K562 (cell line): ENCODE measurements around the gene TBC1D2. TPM values are rescaled to one million over a fixed set of nuclear protein-coding genes. Genes with fewer than 3 reads are reported as not detected.

Experiments
- ATAC-seq: fragments of 200-7000 bp; cut with Tn5 transposase; 3 replicates; pipeline ENCODE4 v1.9.1; 2020; ENCODE audit warnings: moderate library complexity
- BruUV-seq: library from RNA; stranded (reverse); fragments of 400-500 nt; replicated peaks from 2 replicates; lab custom pipeline; 2021; lab: Mats Ljungman, UMichigan
- CTCF ChIA-PET: fragments of 300-600 bp; formaldehyde crosslinking; extraction: SDS; loops from one replicate; lab custom pipeline; 2021; ENCODE audit warnings: low intra/inter-chr PET ratio; lab: Yijun Ruan, JAX
- POLR2A ChIA-PET: fragments of 300-600, 350-650 bp; sonication (Branson Sonifier 250); formaldehyde crosslinking; extraction: SDS; loops from one replicate; lab custom pipeline; 2021; ENCODE audit warnings: antibody characterized with exemption, inconsistent platforms; lab: Yijun Ruan, JAX
- DNase-seq, 4 experiments: peaks; one replicate each; pipeline versions ENCODE4 v3.0.0 to v3.0.0-alpha.2; 2011 to 2018; ENCODE audit warnings: low spot score in 3 of 4, mixed read lengths in 3 of 4; ENCODE audit errors: extremely low read depth in 1 of 4
- FAIRE-seq: peaks from 2 replicates; lab custom pipeline; 2011; peaks lifted over from hg19 to GRCh38; lab: Jason Lieb, UNC
- H2AFZ ChIP-seq: 2 replicates; pipeline ENCODE4 v1.6.0; 2011; ENCODE audit warnings: low read depth, low read length, control low read depth, inconsistent platforms
- H3K27ac ChIP-seq: fragments of 200-600 bp; 3 replicates; pipeline ENCODE4 v1.8.0; 2011; ENCODE audit warnings: low read depth, mild to moderate bottlenecking, control low read depth, inconsistent platforms, low read length, moderate library complexity, mixed read lengths; ENCODE audit errors: extremely low read depth
- H3K27me3 ChIP-seq, 2 experiments: fragments of 300-600 bp in 1 of 2; 2 replicates in 1 of 2; 3 replicates in 1 of 2; pipeline versions ENCODE4 v1.6.0 to v1.8.0; 2011; ENCODE audit warnings: inconsistent platforms in 2 of 2, low read length in 2 of 2, mild to moderate bottlenecking in 1 of 2, mixed read lengths in 1 of 2, moderate library complexity in 1 of 2; ENCODE audit not compliant: control insufficient read depth in 2 of 2, insufficient read depth in 2 of 2
- H3K36me3 ChIP-seq: fragments of 300-600 bp; 3 replicates; pipeline ENCODE4 v1.8.0; 2011; ENCODE audit warnings: mild to moderate bottlenecking, low read length, inconsistent platforms; ENCODE audit not compliant: control insufficient read depth, insufficient read depth
- H3K4me1 ChIP-seq, 2 experiments: fragments of 200-600 bp in 1 of 2; replicated peaks in 1 of 2; 2 replicates in 1 of 2; 3 replicates in 1 of 2; pipeline versions ENCODE4 v1.5.1 to v1.8.0; 2011; ENCODE audit warnings: inconsistent platforms in 2 of 2, low read length in 2 of 2, mild to moderate bottlenecking in 1 of 2, mixed read lengths in 1 of 2, moderate library complexity in 1 of 2; ENCODE audit not compliant: control insufficient read depth in 2 of 2, insufficient read depth in 2 of 2
- H3K4me2 ChIP-seq: 2 replicates; pipeline ENCODE4 v1.6.1; 2011; ENCODE audit warnings: low read length, control low read depth, inconsistent platforms, mixed read lengths; ENCODE audit not compliant: insufficient read depth
- H3K4me3 ChIP-seq: fragments of 200-600 bp; sonication (generic), shearing (Covaris generic); 2 replicates; pipeline ENCODE4 v1.5.1; 2016; ENCODE audit warnings: control low read depth, inconsistent platforms
- H3K79me2 ChIP-seq: fragments of 200-600 bp; 3 replicates; pipeline ENCODE4 v1.8.0; 2011; ENCODE audit warnings: low read length, inconsistent platforms; ENCODE audit not compliant: control insufficient read depth, insufficient read depth
- H3K9ac ChIP-seq, 2 experiments: 2 replicates each; pipeline versions ENCODE4 v1.6.0 to v1.6.1; 2011; ENCODE audit warnings: low read depth in 2 of 2, low read length in 2 of 2, control low read depth in 1 of 2, inconsistent platforms in 1 of 2, mild to moderate bottlenecking in 1 of 2, mixed read lengths in 1 of 2; ENCODE audit not compliant: insufficient read depth in 1 of 2
- H3K9me1 ChIP-seq: one replicate; pipeline ENCODE4 v1.6.0; 2011; ENCODE audit warnings: inconsistent platforms, mild to moderate bottlenecking, low read length, moderate library complexity; ENCODE audit not compliant: control insufficient read depth, insufficient read depth
- H3K9me3 ChIP-seq: replicated peaks from 2 replicates; pipeline ENCODE4 v1.5.1; 2011; ENCODE audit warnings: low read depth, low read length, inconsistent platforms; ENCODE audit not compliant: control insufficient read depth, insufficient read depth
- H4K20me1 ChIP-seq: replicated peaks from 2 replicates; pipeline ENCODE4 v1.6.1; 2011; ENCODE audit warnings: low read length, inconsistent platforms, mixed read lengths; ENCODE audit not compliant: control insufficient read depth, insufficient read depth
- BACH1 ChIP-seq: fragments of 200-800 bp; sonication (Bioruptor generic); IDR thresholded peaks from 2 replicates; pipeline ENCODE4 v1.6.1; 2016; ENCODE audit warnings: missing genetic modification characterization, missing compliant biosample characterization
- ZNF146 ChIP-seq: IDR thresholded peaks from one replicate; pipeline ENCODE4 v1.6.1; 2018; ENCODE audit warnings: missing compliant biosample characterization; ENCODE audit not compliant: unreplicated experiment
- WGBS: fragments of 100-300 bp; shearing (Covaris generic); methylation state at CpG from one replicate; pipeline ENCODE4 v1.1.6; 2016; ENCODE audit warnings: low coverage, mixed read lengths; ENCODE audit not compliant: insufficient coverage; ENCODE audit errors: missing lambda C conversion rate; 5-methylcytosine and 5-hydroxymethylcytosine counted together
- in situ Hi-C: fragments of 300-500 bp; cut with MboI; formaldehyde crosslinking; loops from 4 replicates; pipeline ENCODE4 v1.15.0; 2018; ENCODE audit warnings: inconsistent platforms, mixed read lengths
- intact Hi-C: fragments of 100-400 bp; cut with micrococcal nuclease; formaldehyde crosslinking; loops from 2 replicates; pipeline ENCODE4 v1.14.2; 2022
- polyA plus RNA-seq, 8 experiments: library from polyadenylated mRNA; depleted of rRNA in 4 of 8; stranded (reverse) in 5 of 8; unstranded in 3 of 8; fragments of >200 nt; fragmentation: Nextera tagmentation in 2 of 8; fragmentation: Illumina TruSeq in 1 of 8; extraction: Ambion mirVana in 2 of 8; extraction: Trizol in 1 of 8; gene quantifications; 2 replicates each; pipeline versions ENCODE4 v1.2.1 to v1.2.3, GENCODE V29; 2011 to 2014; ENCODE audit warnings: inconsistent platforms in 1 of 8, missing spikeins in 1 of 8
- total RNA-seq, 7 experiments: library from RNA; depleted of rRNA in 6 of 7; stranded (reverse); fragments of >200 nt in 6 of 7; fragmentation: Illumina TruSeq in 2 of 7; extraction: Trizol in 2 of 7; gene quantifications; 2 replicates each; pipeline versions ENCODE4 v1.2.1 to v1.2.3, GENCODE V29; 2011 to 2021; ENCODE audit warnings: low replicate concordance in 1 of 7
- TF ChIP-seq, protein P1 (sequence below), 2 experiments: fragments of 450-650 bp in 1 of 2; sonication (generic) in 1 of 2; formaldehyde crosslinking in 1 of 2; IDR thresholded peaks; 2 replicates each; pipeline versions ENCODE4 v1.7.1 to v1.9.0; 2016 to 2022; ENCODE audit warnings: inconsistent platforms in 1 of 2, mild to moderate bottlenecking in 1 of 2, missing genetic modification reagents in 1 of 2

TBC1D2 gene
- total and polyA plus RNA-seq, 9 of the 15 experiments (the other 6 are each of a cell fraction or from before 2014, with no cell fraction given) = 0.10 to 7.0 (median 2.5) TPM

DNA sequence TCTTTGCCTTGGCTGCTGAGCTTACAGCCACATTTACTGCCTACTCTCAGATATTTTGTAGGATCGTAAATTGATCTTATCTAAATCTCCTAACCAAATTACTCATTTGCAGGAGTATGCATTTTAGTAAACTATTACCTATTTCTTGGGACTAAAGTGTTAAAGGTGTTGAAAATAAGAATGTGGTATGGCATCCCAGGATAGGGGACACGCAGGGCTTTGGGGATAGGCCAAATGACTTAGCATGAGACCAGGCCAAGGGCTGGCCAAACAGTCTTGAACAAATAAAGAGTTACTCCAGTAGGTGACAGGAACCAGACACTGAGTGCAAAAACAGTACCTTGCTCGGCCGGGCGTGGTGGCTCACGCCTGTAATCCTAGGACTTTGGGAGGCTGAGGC lies 25.1 kb downstream of the TBC1D2 start:
- BruUV-seq = no TSS peak
- Histone ChIP-seq H2AFZ (no peak overlapping the region), H3K27me3 (no peaks in the 10 kb centered on the region), H3K36me3 (peaks cover 40% of the 10 kb centered on the region; the same call in 2 of the 3 replicates), H3K4me2 (no peak overlapping the region), H3K79me2 (no peaks in the 10 kb centered on the region), H3K9ac (no peak overlapping the region), H3K9me1 (no peaks in the 10 kb centered on the region), H4K20me1 (no peaks in the 10 kb centered on the region), H3K9me3 (no peaks in the 10 kb centered on the region), H3K4me1 (peaks cover 27% of the 10 kb centered on the region in 2 experiments; a peak in 4 of 5 replicates), H3K4me3 (no peak overlapping the region), H3K27ac (no peak overlapping the region)
- POLR2A ChIA-PET = interaction anchor here (1.0 to 2.8 kb wide), 3 partner anchors 10 to 131 kb away, joined by 3 to 18 read pairs (median 3); no protein-coding TSS in a partner anchor
- DNase-seq (no peak), ATAC-seq (no peak), FAIRE-seq (no peak)
- in situ Hi-C loops (no loop called here), intact Hi-C loops (no loop called here)
- no peak for TF ChIP-seq BACH1 (tag)
- WGBS = 90% methylated on average over 6 of the region's 6 CpGs
- CTCF ChIA-PET = no interaction called here

DNA sequence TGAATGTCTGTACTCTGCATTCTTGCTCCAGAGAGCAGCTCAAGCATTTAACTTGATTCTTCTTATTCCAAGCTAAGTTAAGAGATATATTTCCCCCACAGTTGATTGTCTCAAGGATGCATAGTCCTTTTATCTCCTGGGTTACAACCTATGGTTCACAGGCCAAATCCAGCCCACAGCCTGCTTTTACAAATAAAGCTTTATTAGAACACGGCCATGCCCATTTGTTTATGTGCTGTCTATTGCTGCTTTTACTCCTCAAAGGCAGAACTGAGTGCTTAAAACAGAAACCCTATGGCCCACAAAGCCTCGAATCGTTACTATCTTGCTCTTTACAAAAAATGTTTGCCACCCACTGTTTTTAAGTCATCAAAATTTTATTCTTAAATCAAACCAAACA lies 25.8 kb downstream of the TBC1D2 start:
- H3K27me3 ChIP-seq = no peaks in the 10 kb centered on the region
- H3K4me2 ChIP-seq = no peak overlapping the region
- no peak for ATAC-seq
- FAIRE-seq = no peak
- no peak overlapping the region for H3K4me3 ChIP-seq
- DNase-seq = no peak
- H3K9ac ChIP-seq = no peak overlapping the region
- peak overlapping the region; percentile 28; the same call in 1 of the 2 replicates for H2AFZ ChIP-seq
- BruUV-seq = no TSS peak
- POLR2A ChIA-PET = interaction anchor here (0.6 to 2.8 kb wide), 4 partner anchors 11 to 512 kb away, joined by 3 to 18 read pairs (median 4); no protein-coding TSS in a partner anchor
- peaks cover 40% of the 10 kb centered on the region; the same call in 2 of the 3 replicates for H3K36me3 ChIP-seq
- no peaks in the 10 kb centered on the region for H3K9me1 ChIP-seq
- no peaks in the 10 kb centered on the region for H4K20me1 ChIP-seq
- H3K79me2 ChIP-seq = no peaks in the 10 kb centered on the region
- no peak for TF ChIP-seq ZNF146 (CRISPR knock-in tag)
- TF ChIP-seq, protein P1, sequence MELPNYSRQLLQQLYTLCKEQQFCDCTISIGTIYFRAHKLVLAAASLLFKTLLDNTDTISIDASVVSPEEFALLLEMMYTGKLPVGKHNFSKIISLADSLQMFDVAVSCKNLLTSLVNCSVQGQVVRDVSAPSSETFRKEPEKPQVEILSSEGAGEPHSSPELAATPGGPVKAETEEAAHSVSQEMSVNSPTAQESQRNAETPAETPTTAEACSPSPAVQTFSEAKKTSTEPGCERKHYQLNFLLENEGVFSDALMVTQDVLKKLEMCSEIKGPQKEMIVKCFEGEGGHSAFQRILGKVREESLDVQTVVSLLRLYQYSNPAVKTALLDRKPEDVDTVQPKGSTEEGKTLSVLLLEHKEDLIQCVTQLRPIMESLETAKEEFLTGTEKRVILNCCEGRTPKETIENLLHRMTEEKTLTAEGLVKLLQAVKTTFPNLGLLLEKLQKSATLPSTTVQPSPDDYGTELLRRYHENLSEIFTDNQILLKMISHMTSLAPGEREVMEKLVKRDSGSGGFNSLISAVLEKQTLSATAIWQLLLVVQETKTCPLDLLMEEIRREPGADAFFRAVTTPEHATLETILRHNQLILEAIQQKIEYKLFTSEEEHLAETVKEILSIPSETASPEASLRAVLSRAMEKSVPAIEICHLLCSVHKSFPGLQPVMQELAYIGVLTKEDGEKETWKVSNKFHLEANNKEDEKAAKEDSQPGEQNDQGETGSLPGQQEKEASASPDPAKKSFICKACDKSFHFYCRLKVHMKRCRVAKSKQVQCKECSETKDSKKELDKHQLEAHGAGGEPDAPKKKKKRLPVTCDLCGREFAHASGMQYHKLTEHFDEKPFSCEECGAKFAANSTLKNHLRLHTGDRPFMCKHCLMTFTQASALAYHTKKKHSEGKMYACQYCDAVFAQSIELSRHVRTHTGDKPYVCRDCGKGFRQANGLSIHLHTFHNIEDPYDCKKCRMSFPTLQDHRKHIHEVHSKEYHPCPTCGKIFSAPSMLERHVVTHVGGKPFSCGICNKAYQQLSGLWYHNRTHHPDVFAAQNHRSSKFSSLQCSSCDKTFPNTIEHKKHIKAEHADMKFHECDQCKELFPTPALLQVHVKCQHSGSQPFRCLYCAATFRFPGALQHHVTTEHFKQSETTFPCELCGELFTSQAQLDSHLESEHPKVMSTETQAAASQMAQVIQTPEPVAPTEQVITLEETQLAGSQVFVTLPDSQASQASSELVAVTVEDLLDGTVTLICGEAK (IDR thresholded peaks at IDR 0.05) = peak; percentile 97
- TF ChIP-seq, protein P1 (CRISPR knock-in tag; IDR thresholded peaks at IDR 0.05) = peak; percentile 93
- in situ Hi-C loops = no loop called here
- no peaks in the 10 kb centered on the region for H3K9me3 ChIP-seq
- H3K27ac ChIP-seq = no peak overlapping the region
- peaks cover 23 to 31% of the 10 kb centered on the region in 2 experiments; a peak in 4 of 5 replicates for H3K4me1 ChIP-seq
- intact Hi-C loops = no loop called here
- CTCF ChIA-PET = no interaction called here
- WGBS = 37% methylated on average over 3 of the region's 3 CpGs
